Ovary (tissue), 3 donors: ENCODE measurements around the gene IL9.

Experiments used
- CTCF ChIP-seq, 3 donors: fragments of 450-650 bp in 2 of 3; fragments of 200-600 bp in 1 of 3; IDR thresholded peaks; one replicate each; pipeline versions ENCODE4 v1.5.1 to v1.8.0; 2016 to 2022; ENCODE audit warnings: antibody characterized with exemption in 3 of 3, mild to moderate bottlenecking in 1 of 3
- EP300 ChIP-seq: sonication (generic); formaldehyde crosslinking; IDR thresholded peaks from one replicate; pipeline ENCODE4 v1.6.1; 2017; ENCODE audit warnings: antibody characterized with exemption
- donor health status: DM: no; HTN: no; CAD: no.

- TF ChIP-seq EP300 = no peak
- TF ChIP-seq CTCF (IDR thresholded peaks at IDR 0.05) = no peak
These were observed 12.6 kb downstream of the IL9 start for GRCh38 chr5:135883026-135883425.
